Effector memory CD4-positive, alpha-beta T cell (primary cell): ENCODE data around the gene SMG6.
"Not testable (repeated sequence)": the region's sequence is repeated elsewhere in the genome, so short reads cannot be mapped to it uniquely, and the experiment has no call there.

Experiments
- DNase-seq, 3 donors: peaks; one replicate each; pipeline ENCODE4 v3.0.0-alpha.2; 2020
- H3K27ac ChIP-seq: 2 replicates; pipeline ENCODE4 v1.7.0; 2013; ENCODE audit warnings: mild to moderate bottlenecking, low read length, moderate library complexity; ENCODE audit not compliant: insufficient read depth, poor library complexity, severe bottlenecking
- H3K27me3 ChIP-seq: replicated peaks from 2 replicates; pipeline ENCODE4 v1.7.0; 2013; ENCODE audit warnings: mild to moderate bottlenecking, low read length; ENCODE audit not compliant: insufficient read depth, control insufficient read depth, poor library complexity, severe bottlenecking
- H3K36me3 ChIP-seq: 2 replicates; pipeline ENCODE4 v1.7.0; 2013; ENCODE audit warnings: mild to moderate bottlenecking, low read length, moderate library complexity; ENCODE audit not compliant: control insufficient read depth, insufficient read depth
- H3K4me1 ChIP-seq: 2 replicates; pipeline ENCODE4 v1.7.0; 2013; ENCODE audit warnings: low read length, mild to moderate bottlenecking; ENCODE audit not compliant: control insufficient read depth, insufficient read depth, poor library complexity, severe bottlenecking
- H3K4me3 ChIP-seq: 2 replicates; pipeline ENCODE4 v1.7.0; 2013; ENCODE audit warnings: low read length, low read depth, mild to moderate bottlenecking; ENCODE audit not compliant: insufficient read depth, poor library complexity, severe bottlenecking
- H3K9me3 ChIP-seq: 2 replicates; pipeline ENCODE4 v1.7.0; 2013; ENCODE audit warnings: mild to moderate bottlenecking, low read length, moderate library complexity; ENCODE audit not compliant: control insufficient read depth

Gene SMG6

DNA sequence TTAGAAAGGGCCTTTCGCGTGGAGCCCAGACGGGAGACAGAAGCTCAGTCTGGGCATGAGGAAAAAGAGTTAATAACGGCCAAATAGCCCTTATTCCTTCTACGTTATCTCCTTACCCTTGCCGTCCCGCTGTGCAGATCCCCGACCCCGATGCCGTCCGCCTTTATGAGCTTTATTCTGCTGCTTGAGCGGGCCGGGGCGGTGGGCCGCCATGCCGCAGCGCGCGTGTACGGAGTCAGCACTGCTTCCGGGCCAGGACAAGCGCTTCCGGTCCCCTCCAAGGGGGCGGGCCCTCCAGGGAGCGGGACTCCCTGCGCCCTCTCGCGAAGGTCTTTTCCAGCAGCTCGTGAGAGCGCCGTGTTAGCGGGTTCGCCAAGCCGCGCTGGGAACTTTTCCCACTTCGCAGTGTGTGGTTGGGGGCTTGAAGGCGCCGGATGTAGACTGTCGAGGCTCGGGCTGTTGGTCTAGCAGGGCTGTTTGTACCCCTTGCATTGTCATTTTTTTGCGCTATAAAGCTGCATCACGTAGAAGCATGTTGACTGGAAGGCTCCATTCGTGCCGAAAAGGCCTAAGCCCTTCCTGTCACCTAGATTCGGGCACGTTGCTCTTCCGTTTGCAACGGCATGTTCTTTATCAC is 32.7 kb upstream of the SMG6 start, which contains the start of gene TSR1:
TSS of gene TSR1 (minus strand) at position 243 of the 637 bp plus-strand sequence. CDS start at position 213, 30 bp downstream.
- Histone ChIP-seq H3K4me3 (peak within 1 kb of the TSS; percentile 66), H3K9me3 (no peaks in the 10 kb centered on the region), H3K27ac (peak within 1 kb of the TSS; percentile 76), H3K36me3 (peaks cover 36% of the 10 kb centered on the region), H3K4me1 (peaks cover 16% of the 10 kb centered on the region), H3K27me3 (no peaks in the 10 kb centered on the region)
- peak; percentile 73 to 84 (median 80) for DNase-seq

GRCh38 chr17:2335726-2336214 is 32.2 kb upstream of the SMG6 start:
- Histone ChIP-seq H3K27me3 (no peaks in the 10 kb centered on the region), H3K9me3 (no peaks in the 10 kb centered on the region), H3K36me3 (peaks cover 42% of the 10 kb centered on the region), H3K4me3 (peak overlapping the region; percentile 66), H3K4me1 (peaks cover 16% of the 10 kb centered on the region), H3K27ac (peak overlapping the region; percentile 76)
- no peak for DNase-seq

DNA sequence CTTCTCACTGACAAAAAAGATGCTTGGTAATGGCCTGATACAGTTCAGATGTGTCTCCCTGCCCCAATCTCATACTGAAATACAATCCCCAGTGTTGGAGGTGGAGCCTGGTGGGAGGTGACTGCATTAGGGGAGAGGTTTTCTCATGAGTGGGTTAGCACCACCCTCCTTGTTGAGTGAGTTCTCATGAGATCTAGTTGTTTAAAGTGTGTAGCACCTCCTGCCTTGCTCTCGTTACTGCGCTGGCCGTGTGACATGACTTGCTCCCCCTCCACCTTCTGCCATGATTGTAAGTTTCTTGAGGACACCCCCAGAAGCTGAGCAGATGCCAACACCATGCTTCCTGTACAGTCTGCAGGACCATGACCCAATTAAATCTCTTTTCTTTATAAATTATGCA is 27.7 kb upstream of the SMG6 start:
- Histone ChIP-seq H3K36me3 (peaks cover 64% of the 10 kb centered on the region), H3K27ac (no peak overlapping the region), H3K27me3 (no peaks in the 10 kb centered on the region), H3K4me3 (no peak overlapping the region), H3K4me1 (peaks cover 8% of the 10 kb centered on the region), H3K9me3 (no peaks in the 10 kb centered on the region)
- no peak for DNase-seq

DNA sequence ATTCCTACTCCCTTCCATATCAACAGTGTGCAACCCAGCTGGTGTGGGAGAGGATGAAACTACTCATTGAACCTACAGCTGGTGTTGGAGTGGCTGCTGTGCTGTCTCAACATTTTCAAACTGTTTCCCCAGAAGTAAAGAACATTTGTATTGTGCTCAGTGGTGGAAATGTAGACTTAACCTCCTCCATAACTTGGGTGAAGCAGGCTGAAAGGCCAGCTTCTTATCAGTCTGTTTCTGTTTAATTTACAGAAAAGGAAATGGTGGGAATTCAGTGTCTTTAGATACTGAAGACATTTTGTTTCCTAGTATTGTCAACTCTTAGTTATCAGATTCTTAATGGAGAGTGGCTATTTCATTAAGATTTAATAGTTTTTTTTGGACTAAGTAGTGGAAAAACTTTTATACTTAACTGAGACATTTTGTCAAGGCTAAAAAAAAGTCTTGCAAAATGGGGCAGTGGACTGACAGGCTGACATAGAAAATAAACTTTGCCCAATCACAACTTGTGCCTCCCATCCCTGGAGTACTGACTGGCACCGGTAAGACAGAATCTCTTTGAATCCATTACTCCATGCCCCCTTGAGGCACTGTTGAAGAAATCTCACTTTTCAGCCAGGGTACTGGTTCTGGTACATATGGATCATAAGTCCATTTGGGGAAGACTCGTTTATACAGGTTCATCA is 20.2 kb upstream of the SMG6 start:
- no peaks in the 10 kb centered on the region for H3K27me3 ChIP-seq
- no peak for DNase-seq
- H3K36me3 ChIP-seq = peaks cover 36% of the 10 kb centered on the region
- no peak overlapping the region for H3K27ac ChIP-seq
- no peaks in the 10 kb centered on the region for H3K4me1 ChIP-seq
- H3K9me3 ChIP-seq = no peaks in the 10 kb centered on the region
- no peak overlapping the region for H3K4me3 ChIP-seq

DNA sequence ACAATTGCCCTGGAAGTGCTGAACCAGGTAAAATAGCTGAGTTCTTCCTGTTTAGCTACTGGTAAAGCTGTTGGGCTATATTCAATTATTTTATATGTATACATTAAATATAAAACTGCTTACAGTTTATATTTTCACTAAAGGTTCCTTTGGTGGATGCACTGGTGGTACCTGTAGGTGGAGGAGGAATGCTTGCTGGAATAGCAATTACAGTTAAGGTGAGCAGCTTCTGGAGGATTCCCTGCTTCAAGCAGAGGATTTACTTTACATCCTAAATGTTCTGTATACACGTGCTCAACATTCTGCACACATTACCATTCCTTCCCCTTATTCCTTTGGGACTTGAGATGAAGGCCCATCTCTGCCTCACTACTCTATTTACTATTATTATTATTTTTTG is 17.8 kb upstream of the SMG6 start:
- no peaks in the 10 kb centered on the region for H3K4me1 ChIP-seq
- peaks cover 32% of the 10 kb centered on the region for H3K36me3 ChIP-seq

GRCh38 chr17:2319051-2319450 is 15.5 kb upstream of the SMG6 start:
- no peak for DNase-seq
- Histone ChIP-seq H3K27ac (no peak overlapping the region), H3K27me3 (no peaks in the 10 kb centered on the region), H3K9me3 (no peaks in the 10 kb centered on the region), H3K4me1 (no peaks in the 10 kb centered on the region), H3K4me3 (no peak overlapping the region), H3K36me3 (peaks cover 14% of the 10 kb centered on the region)

More for the DNA sequence above, 17.8 kb upstream of the SMG6 start:
- no peak for DNase-seq
- no peak overlapping the region for H3K4me3 ChIP-seq
- no peaks in the 10 kb centered on the region for H3K9me3 ChIP-seq
- H3K27ac ChIP-seq = no peak overlapping the region
- no peaks in the 10 kb centered on the region for H3K27me3 ChIP-seq

DNA sequence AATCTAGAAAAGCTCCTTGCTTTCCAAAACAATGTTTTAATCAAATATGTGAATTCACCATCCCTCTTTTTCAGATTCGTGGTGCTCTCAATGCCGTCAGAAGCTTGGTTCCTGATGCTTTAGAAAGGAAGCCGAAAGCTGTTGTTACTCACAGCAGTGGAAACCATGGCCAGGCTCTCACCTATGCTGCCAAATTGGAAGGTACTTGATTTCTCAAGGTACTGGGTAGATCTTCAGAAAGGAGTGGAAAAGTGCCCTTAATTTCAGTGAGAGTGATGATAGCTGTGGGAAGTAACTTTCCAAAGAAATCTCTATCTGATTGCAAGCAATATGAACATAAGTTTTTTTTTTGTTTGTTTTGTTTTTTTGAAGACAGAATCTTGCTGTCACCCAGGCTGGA is 14.2 kb upstream of the SMG6 start:
- Histone ChIP-seq H3K36me3 (peaks cover 2% of the 10 kb centered on the region), H3K4me3 (no peak overlapping the region), H3K4me1 (no peaks in the 10 kb centered on the region), H3K9me3 (no peaks in the 10 kb centered on the region), H3K27me3 (no peaks in the 10 kb centered on the region), H3K27ac (no peak overlapping the region)
- DNase-seq = no peak

DNA sequence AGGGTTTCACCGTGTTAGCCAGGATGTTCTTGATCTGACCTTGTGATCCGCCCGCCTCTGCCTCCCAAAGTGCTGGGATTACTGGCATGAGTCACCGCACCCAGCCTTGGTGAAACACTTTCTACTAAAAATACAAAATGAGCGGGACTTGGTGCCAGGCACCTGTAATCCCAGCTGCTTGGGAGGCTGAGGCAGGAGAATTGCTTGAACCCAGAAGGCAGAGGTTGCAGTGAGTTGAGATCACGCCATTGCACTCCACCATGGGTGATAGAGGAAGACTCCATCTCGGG is 13.3 kb upstream of the SMG6 start:
- not testable (repeated sequence) for DNase-seq, H3K9me3 ChIP-seq, H3K4me3 ChIP-seq, H3K36me3 ChIP-seq, H3K4me1 ChIP-seq, H3K27ac ChIP-seq, H3K27me3 ChIP-seq

DNA sequence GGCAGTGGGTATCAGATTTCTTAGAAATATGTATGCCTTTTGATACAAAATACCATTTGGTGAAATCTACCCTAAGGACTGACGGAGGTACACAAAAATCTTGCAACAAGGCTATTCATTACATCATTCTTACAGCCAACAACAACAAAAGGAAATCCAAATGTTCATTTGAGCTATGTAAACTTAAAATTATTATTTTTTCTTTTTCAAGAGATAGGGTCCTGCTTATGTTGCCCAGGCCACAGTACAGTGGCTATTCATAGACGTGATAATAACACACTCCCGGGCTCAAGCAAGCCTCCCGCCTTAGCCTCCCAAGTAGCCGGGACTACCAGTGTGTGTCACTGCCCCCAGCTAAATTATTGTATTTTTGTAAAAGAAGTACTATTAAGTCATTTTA is 9.2 kb upstream of the SMG6 start:
- Histone ChIP-seq H3K9me3 (no peaks in the 10 kb centered on the region), H3K4me1 (no peaks in the 10 kb centered on the region), H3K27ac (no peak overlapping the region), H3K36me3 (no peaks in the 10 kb centered on the region), H3K4me3 (no peak overlapping the region), H3K27me3 (no peaks in the 10 kb centered on the region)
- no peak for DNase-seq

DNA sequence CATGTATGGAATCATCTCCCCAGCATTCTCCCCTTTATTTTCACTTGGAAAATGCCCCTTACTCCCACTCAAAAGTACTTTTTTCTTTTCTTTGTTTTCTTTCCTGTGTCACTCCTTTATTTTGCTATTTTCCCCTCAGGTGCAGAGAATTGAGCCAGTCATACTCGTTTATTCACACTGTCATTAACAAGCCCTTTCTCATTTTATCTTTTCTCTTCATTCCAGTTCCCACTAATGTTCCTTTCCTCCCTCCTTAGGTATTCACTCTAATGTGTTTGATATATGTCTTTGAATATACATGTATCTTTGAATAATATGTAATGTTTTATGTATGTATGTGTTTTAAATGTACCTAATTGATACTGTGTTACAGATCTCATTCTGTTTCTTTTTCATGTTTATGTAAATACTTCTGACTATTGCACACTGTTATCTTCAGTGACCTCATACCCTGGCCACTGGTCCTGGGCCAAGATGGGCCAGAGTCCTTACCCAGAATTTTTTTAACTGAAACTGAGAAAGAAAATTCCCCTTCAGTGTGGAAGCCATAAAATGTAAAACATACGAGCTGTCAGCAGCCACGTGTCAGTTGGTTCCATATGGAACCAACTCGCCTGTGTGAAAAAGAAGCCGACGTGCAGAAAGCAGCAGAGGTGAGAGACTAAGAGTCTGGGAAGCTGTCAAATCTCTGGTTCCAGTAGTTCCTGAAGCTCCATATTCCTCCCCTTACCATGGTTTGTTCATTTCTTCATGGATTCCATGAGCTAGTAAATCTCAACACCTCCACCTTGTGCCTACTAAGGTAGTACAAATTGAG is 6.0 kb upstream of the SMG6 start:
- Histone ChIP-seq H3K36me3 (no peaks in the 10 kb centered on the region), H3K4me3 (no peak overlapping the region), H3K27ac (no peak overlapping the region), H3K4me1 (no peaks in the 10 kb centered on the region), H3K27me3 (no peaks in the 10 kb centered on the region), H3K9me3 (no peaks in the 10 kb centered on the region)
- DNase-seq = no peak
